HG02798 (cell line): ENCODE data around the gene THADA.
A peak's percentile ranks its signal among the peaks of the same experiment; 100 is the strongest.
"Not testable (repeated sequence)": the region's sequence is repeated elsewhere in the genome, so short reads cannot be mapped to it uniquely, and the experiment has no call there.

Experiments
- ATAC-seq: cut with Tn5 transposase; IDR thresholded peaks from one replicate; pipeline ENCODE4 v1.9.1; 2021; ENCODE audit warnings: mild to moderate bottlenecking; ENCODE audit not compliant: unreplicated experiment, poor library complexity

THADA gene

DNA sequence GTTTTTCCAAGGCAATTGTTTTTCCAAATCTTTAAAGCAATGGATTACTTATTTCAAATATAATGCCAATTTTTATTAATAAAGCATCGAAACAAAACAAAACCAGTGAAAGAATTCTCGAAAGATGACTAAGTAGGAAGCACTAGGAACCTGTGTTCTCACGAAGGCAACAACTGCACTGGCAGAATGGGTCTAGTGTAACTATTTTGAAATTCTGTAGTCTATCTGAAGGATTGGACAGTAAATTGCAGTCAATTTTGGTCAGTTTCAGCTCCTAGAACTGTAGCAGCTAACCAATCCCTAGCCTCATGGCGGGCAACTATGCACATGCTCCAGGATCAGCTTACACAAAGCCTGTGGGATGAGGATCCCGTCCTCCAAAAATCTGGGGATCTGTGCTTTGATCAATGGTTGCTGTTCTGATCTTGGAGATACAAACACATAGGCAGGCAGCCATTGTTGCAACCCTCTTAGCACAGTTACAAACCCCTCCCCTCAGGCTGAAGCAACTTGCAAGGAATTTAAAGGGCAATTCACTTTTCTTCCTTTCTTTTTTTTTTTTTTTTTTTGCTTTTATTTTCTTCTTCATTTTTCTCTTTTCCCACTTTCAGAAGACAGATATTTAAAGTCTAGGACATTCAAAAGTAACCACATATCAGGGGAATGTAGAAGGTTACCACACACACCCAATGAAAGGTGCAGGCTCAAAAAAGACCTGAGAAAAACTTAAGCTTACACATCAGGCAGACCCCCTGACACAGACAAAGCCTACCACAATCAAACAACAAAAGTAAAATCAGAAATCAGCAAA lies 147.6 kb downstream of the THADA start:
- no peak for ATAC-seq

DNA sequence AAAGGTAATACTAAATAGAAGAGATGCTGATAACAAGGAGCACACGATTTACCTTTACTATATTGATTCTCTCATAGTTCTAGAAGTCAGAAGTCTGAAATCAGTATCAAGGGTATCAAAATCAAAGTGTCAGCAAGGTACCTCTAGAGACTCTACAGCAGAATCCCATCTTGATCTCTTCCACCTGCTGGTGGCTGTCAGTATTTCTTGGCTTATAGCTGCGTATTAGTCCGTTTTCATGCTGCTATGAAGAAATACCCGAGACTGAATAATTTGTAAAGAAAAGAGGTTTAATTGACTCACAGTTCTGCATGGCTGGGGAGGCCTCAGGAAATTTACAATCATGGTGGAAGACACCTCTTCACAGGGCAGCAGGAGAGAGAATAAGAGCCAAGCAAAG lies 149.1 kb downstream of the THADA start:
- ATAC-seq = not testable (repeated sequence)

GRCh38 chr2:43445781-43446180 lies 150.1 kb downstream of the THADA start:
- ATAC-seq = no peak

- no peak for ATAC-seq
Observed at GRCh38 chr2:43444989-43445645, 150.7 kb downstream of the THADA start.

DNA sequence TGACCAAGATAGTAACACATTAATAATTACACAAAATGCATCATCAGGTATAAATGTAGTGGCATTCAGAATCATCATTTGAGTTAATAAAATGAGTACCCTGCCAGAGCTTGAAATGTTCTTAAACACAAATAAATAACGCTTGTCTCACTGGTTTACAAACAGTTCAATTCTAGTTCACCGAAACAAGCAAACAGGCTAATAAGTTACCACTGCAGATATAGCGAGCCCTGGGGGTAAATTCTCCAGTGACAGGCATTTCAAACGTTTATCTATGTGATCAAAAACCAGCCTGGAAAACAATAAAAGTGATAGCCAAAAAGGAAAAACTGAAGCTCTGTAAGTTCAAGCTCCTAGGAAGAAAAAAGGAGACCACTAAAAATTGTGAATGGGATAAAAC lies 152.6 kb downstream of the THADA start:
- ATAC-seq = no peak

DNA sequence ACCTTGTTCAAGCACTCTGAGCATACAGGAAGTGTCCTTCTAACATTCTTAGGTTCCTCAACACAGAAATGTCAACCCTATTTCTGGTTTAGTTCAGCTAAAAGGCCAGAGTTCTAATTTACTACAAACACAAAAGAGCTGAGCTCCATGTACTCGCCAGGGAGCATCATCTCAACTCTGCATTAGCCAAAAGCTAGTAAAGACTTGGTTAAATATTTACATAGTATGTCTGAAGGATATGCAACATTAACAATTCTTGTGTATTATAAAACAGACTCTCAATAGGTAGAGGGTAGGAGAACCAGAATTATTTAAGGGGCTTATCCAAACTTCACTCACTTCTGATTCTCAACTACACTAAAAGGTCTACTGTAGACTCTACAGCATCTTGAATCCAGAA lies 154.6 kb downstream of the THADA start:
- no peak for ATAC-seq

- ATAC-seq = no peak
Observed at GRCh38 chr2:43438858-43439655, 156.8 kb downstream of the THADA start.

- ATAC-seq = no peak
Observed at GRCh38 chr2:43438342-43438741, 157.5 kb downstream of the THADA start.

- no peak for ATAC-seq
Observed at GRCh38 chr2:43437363-43437762, 158.5 kb downstream of the THADA start.

GRCh38 chr2:43436431-43436830 lies 159.4 kb downstream of the THADA start:
- ATAC-seq = no peak

GRCh38 chr2:43435746-43436145 lies 160.1 kb downstream of the THADA start:
- ATAC-seq = no peak

DNA sequence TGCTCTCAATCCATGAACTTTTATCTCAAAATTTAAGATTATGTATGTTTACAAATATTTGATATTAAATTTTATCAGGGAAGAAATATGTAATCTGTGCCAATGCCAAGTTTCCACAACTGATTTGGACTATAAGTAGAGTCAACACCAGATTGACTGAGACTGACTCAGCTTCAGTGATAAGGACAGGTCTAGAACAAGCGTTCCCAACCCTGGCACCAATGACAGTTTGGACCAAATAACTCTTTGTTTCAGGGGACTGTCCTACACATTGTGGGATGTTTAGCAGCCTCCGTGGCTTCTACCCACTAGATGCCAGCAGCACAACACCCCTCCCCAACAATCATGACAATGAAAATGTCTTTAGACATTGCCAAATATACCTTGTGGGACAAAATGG lies 165.3 kb downstream of the THADA start:
- no peak for ATAC-seq

GRCh38 chr2:43429369-43429768 lies 166.5 kb downstream of the THADA start:
- no peak for ATAC-seq

GRCh38 chr2:43427032-43427424 lies 168.8 kb downstream of the THADA start:
- ATAC-seq = no peak

DNA sequence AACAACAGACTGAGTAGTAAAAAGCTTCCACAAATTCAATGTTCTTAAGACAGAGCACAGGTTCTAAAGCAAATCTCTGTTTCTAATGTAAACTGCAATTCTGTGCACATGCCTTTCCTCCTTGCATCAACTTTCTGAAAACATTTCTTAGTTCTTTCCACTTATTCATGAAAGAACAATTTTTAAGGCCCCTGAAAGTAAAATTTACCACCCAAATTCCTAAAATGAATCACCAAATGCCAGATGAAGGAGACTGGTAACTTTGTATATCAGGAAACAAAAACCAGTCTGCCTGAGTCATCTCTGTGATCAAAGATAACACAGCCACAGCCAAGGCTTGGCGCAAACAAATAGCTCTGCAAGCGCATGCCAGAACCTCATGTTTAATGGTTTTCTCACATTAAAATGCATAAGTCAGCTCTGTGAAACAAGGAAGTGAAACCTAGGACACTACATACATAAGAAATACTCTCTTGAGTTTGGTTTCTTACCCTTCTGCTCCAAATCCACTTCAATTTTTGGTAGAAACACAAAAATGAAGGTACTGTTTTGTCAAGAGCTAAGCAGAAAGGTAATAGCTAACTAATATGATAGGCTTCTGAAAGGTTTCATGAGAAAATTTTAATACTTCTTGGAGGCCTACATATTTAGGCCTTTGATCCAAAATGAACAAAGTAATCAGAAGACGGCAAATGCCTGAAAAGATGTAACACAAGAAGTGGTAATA lies 169.4 kb downstream of the THADA start:
- peak; percentile 85 for ATAC-seq

DNA sequence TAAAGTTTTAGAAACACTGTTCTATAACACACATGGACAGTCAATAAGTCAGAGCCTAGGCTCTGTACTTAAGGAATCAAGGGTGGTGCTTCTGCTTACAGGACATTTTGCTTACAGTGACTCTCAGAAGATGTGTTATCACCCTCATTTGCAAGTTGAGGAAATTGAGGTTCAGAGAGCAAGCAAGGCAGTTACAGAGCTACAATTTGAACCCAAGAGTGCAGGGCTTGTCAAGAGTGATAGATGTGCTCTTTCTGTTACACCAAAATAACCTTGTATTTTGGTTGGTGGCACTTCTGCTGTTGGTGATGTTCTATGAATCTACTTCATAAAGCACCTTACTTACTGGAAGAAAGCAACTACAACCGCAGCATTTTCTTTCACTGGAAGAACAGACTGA lies 170.2 kb downstream of the THADA start:
- no peak for ATAC-seq

GRCh38 chr2:43424262-43425207 lies 171.3 kb downstream of the THADA start:
- no peak for ATAC-seq

- no peak for ATAC-seq
Observed at GRCh38 chr2:43423941-43424261, 171.9 kb downstream of the THADA start.

- ATAC-seq = no peak
Observed at GRCh38 chr2:43421194-43421593, 174.6 kb downstream of the THADA start.

DNA sequence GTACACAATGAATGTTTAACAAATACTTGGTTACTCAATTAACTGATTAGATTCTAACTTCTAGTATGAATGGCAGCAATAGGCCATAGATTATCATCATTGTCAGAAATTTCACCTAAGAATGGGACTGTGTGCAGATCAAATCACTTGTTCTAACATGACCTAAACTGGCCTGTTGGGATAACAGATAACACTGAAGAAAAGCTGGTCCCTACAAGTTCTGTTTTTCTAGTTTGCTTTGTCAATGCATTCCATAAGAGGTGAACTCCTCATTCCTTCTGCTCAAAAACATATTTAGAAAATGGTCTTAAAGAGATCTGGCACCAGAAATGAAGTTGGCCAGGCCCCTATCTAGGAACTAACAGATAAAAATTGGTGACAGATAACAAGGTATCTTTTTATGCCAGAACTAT lies 175.4 kb downstream of the THADA start:
- ATAC-seq = no peak
